Lung (tissue), 16 donors: Measurements from ENCODE around the gene LRP4. TPM values are rescaled to one million over a fixed set of nuclear protein-coding genes. Genes with fewer than 3 reads are reported as not detected.
A peak's percentile ranks its signal among the peaks of the same experiment; 100 is the strongest.

Experiments
- ATAC-seq: fragments of 200-7000 bp; cut with Tn5 transposase; one replicate; pipeline ENCODE4 v1.9.1; 2020; ENCODE audit warnings: moderate number of reproducible peaks; ENCODE audit not compliant: insufficient read depth, low FRiP score
- DNase-seq, 3 donors: peaks; one replicate each; pipeline ENCODE4 v3.0.0-alpha.2; 2013 to 2017
- H3K27ac ChIP-seq, 2 donors: one replicate each; pipeline ENCODE4 v1.5.1; 2013; ENCODE audit warnings: mild to moderate bottlenecking in 2 of 2, moderate library complexity in 2 of 2, control low read depth in 1 of 2, inconsistent platforms in 1 of 2, low read depth in 1 of 2, low read length in 1 of 2
- H3K27me3 ChIP-seq, 3 donors: one replicate each; pipeline ENCODE4 v1.5.1; 2013; ENCODE audit warnings: low read length in 2 of 3; ENCODE audit not compliant: control insufficient read depth in 3 of 3, insufficient read depth in 3 of 3
- H3K36me3 ChIP-seq, 4 donors: one replicate each; pipeline ENCODE4 v1.5.1; 2013; ENCODE audit warnings: low read length in 4 of 4, mild to moderate bottlenecking in 1 of 4, moderate library complexity in 1 of 4; ENCODE audit not compliant: control insufficient read depth in 4 of 4, insufficient read depth in 4 of 4
- H3K4me1 ChIP-seq, 5 donors: one replicate each; pipeline ENCODE4 v1.5.1; 2013; ENCODE audit warnings: low read length in 5 of 5, mild to moderate bottlenecking in 2 of 5, moderate library complexity in 1 of 5; ENCODE audit not compliant: control insufficient read depth in 5 of 5, insufficient read depth in 5 of 5
- H3K4me3 ChIP-seq: one replicate; pipeline ENCODE4 v1.5.1; 2013; ENCODE audit warnings: mild to moderate bottlenecking, control low read depth, moderate library complexity
- H3K9ac ChIP-seq, 2 donors: one replicate each; pipeline ENCODE4 v1.5.1; 2013; ENCODE audit warnings: low read length in 2 of 2, control low read depth in 1 of 2; ENCODE audit not compliant: insufficient read depth in 1 of 2
- H3K9me3 ChIP-seq, 4 donors: one replicate each; pipeline ENCODE4 v1.5.1; 2013; ENCODE audit warnings: low read length in 3 of 4, mild to moderate bottlenecking in 1 of 4, moderate library complexity in 1 of 4; ENCODE audit not compliant: control insufficient read depth in 4 of 4, insufficient read depth in 3 of 4
- CTCF ChIP-seq: IDR thresholded peaks from 2 replicates; pipeline ENCODE4 v1.5.1; 2012; ENCODE audit warnings: mild to moderate bottlenecking; ENCODE audit errors: control extremely low read depth, extremely low read depth
- WGBS, 2 donors: extraction: QIAGEN DNeasy Blood & Tissue Kit; methylation state at CpG; one replicate each; pipeline ENCODE4 v1.1.7; 2013; 5-methylcytosine and 5-hydroxymethylcytosine counted together
- long read RNA-seq, 5 donors: transcript quantifications; one replicate each; lab custom pipeline, GENCODE V29; 2026
- polyA plus RNA-seq, 2 donors: library from polyadenylated mRNA; stranded (reverse); fragments of 200-250 nt; gene quantifications; one replicate each; pipeline ENCODE4 v1.2.1, GENCODE V29; 2013
- total RNA-seq, 2 donors: library from RNA; depleted of rRNA in 1 of 2; stranded (reverse); fragments of >200 nt in 1 of 2; gene quantifications; one replicate each; pipeline ENCODE4 v1.2.1, GENCODE V29; 2014 to 2021
- donor health status: control.
- donor health status: control.
- donor health status: Bipolar disorder and iron deficiency.
- donor health status: healthy.
- donor health status: DM: yes; HTN: yes; CAD: no.

The LRP4 gene
- total RNA-seq (10 to 100 TPM in 1 of 2 donors, 1 to 10 TPM in 1; 3.3 to 30.8 TPM), polyA plus RNA-seq (1 to 10 TPM; 1.0 to 2.5 TPM)
- long read RNA-seq, donor 1, full-length matches to known transcripts: 3 of 3 reads
- long read RNA-seq, donor 1, partial matches to known transcripts: 0 of 3 reads
- long read RNA-seq, donor 1, other reads (novel, unspliced or antisense): 0 of 3 reads
- long read RNA-seq, donor 2: 0 reads
- long read RNA-seq, donor 3: 0 reads
- long read RNA-seq, donor 4: 0 reads
- long read RNA-seq, donor 5, partial matches to known transcripts: 0 of 1 reads
- long read RNA-seq, donor 5, other reads (novel, unspliced or antisense): 0 of 1 reads

- DNase-seq: peak; percentile 68 to 75 (median 74)
- H3K9ac ChIP-seq: peak within 1 kb of the TSS; percentile 18 to 53
- 1% methylated on average over 22 to 97 of the region's 97 CpGs for WGBS, 2 donors
- H3K4me3 ChIP-seq: peak within 1 kb of the TSS; percentile 39
- ATAC-seq: no peak
- TF ChIP-seq CTCF: no peak
- peak within 1 kb of the TSS; percentile 58 to 66 for H3K27ac ChIP-seq
- H3K9me3 ChIP-seq: no peaks in the 10 kb centered on the region
- peaks cover 3 to 56% (median 5%) of the 10 kb centered on the region in 5 donors for H3K4me1 ChIP-seq
- H3K27me3 ChIP-seq: no peaks in the 10 kb centered on the region
- H3K36me3 ChIP-seq: peaks cover 0 to 2% (median 0%) of the 10 kb centered on the region in 4 donors
These were observed at the start of gene LRP4 for GRCh38 chr11:46918083-46918787. LRP4 (minus strand) TSS chr11:46918550; CDS start chr11:46918379, 171 bp downstream.

- H3K27me3 ChIP-seq: no peaks in the 10 kb centered on the region
- DNase-seq (no peak), ATAC-seq (no peak)
- H3K4me1 ChIP-seq: peaks cover 0 to 10% (median 0%) of the 10 kb centered on the region in 5 donors
- peaks cover 0 to 2% (median 0%) of the 10 kb centered on the region in 4 donors for H3K36me3 ChIP-seq
- no peak for TF ChIP-seq CTCF
- H3K27ac ChIP-seq: no peak overlapping the region
- H3K9me3 ChIP-seq: no peaks in the 10 kb centered on the region
- no peak overlapping the region for H3K4me3 ChIP-seq
- no peak overlapping the region for H3K9ac ChIP-seq
- 97 to 98% methylated on average over 2 of the region's 2 CpGs for WGBS, 2 donors
These were observed 49.6 kb upstream of the LRP4 start for GRCh38 chr11:46967962-46968361.

- H3K9ac ChIP-seq: no peak overlapping the region
- 83 to 86% methylated on average over 2 of the region's 2 CpGs for WGBS, 2 donors
- H3K27me3 ChIP-seq: no peaks in the 10 kb centered on the region
These were observed 48.4 kb upstream of the LRP4 start for GRCh38 chr11:46966773-46967172.

More at GRCh38 chr11:46966773-46967172, 48.4 kb upstream of the LRP4 start:
- no peak for ATAC-seq
- H3K4me3 ChIP-seq: no peak overlapping the region
- H3K36me3 ChIP-seq: peaks cover 0 to 2% (median 0%) of the 10 kb centered on the region in 4 donors
- H3K4me1 ChIP-seq: peaks cover 0 to 3% (median 0%) of the 10 kb centered on the region in 5 donors
- H3K27ac ChIP-seq: no peak overlapping the region
- no peak for DNase-seq
- H3K9me3 ChIP-seq: no peaks in the 10 kb centered on the region
- no peak for TF ChIP-seq CTCF
